ENCODE results near the gene PIP5K1C.

PIP5K1C gene

GRCh38 chr19:3721131-3721886 lies 21.0 kb upstream of the PIP5K1C start:
- TF ChIP-seq CTCF (conservative IDR thresholded peaks at IDR 0.05; ENCODE audit: low read length), result no peak
- no peak overlapping the region for H3K4me3 ChIP-seq (ENCODE audit: low read length)
- DNase-seq (ENCODE audit: low read depth), result peak; percentile 74

- TF ChIP-seq CTCF (conservative IDR thresholded peaks at IDR 0.05; ENCODE audit: low read length), result no peak
- H3K4me3 ChIP-seq (ENCODE audit: low read length), result no peak overlapping the region
- no peak for DNase-seq (ENCODE audit: low read depth)
These were observed 20.2 kb upstream of the PIP5K1C start for GRCh38 chr19:3720349-3720917.

- DNase-seq (ENCODE audit: low read depth), result no peak
- no peak overlapping the region for H3K4me3 ChIP-seq (ENCODE audit: low read length)
- no peak for TF ChIP-seq CTCF (conservative IDR thresholded peaks at IDR 0.05; ENCODE audit: low read length)
These were observed 19.6 kb upstream of the PIP5K1C start for GRCh38 chr19:3719868-3720267.

- no peak overlapping the region for H3K4me3 ChIP-seq (ENCODE audit: low read length)
- DNase-seq (ENCODE audit: low read depth), result no peak
- no peak for TF ChIP-seq CTCF (conservative IDR thresholded peaks at IDR 0.05; ENCODE audit: low read length)
These were observed 15.9 kb upstream of the PIP5K1C start for GRCh38 chr19:3716147-3716668.

- TF ChIP-seq CTCF (conservative IDR thresholded peaks at IDR 0.05; ENCODE audit: low read length), result no peak
- no peak for DNase-seq (ENCODE audit: low read depth)
- no peak overlapping the region for H3K4me3 ChIP-seq (ENCODE audit: low read length)
These were observed 12.7 kb upstream of the PIP5K1C start for GRCh38 chr19:3712663-3713611.

GRCh38 chr19:3710265-3710812 lies 10.1 kb upstream of the PIP5K1C start:
- H3K4me3 ChIP-seq (ENCODE audit: low read length), result no peak overlapping the region
- no peak for TF ChIP-seq CTCF (conservative IDR thresholded peaks at IDR 0.05; ENCODE audit: low read length)
- peak; percentile 15 for DNase-seq (ENCODE audit: low read depth)
